ENCODE measurements around the gene EEF1G. TPM values are rescaled to one million over a fixed set of nuclear protein-coding genes. Genes with fewer than 3 reads are reported as not detected.
A peak's percentile ranks its signal among the peaks of the same experiment; 100 is the strongest.
"Not testable (repeated sequence)": the region's sequence is repeated elsewhere in the genome, so short reads cannot be mapped to it uniquely, and the experiment has no call there.

The EEF1G gene
- total and polyA plus RNA-seq, 2 donors: 1,365 to 1,700 TPM

DNA sequence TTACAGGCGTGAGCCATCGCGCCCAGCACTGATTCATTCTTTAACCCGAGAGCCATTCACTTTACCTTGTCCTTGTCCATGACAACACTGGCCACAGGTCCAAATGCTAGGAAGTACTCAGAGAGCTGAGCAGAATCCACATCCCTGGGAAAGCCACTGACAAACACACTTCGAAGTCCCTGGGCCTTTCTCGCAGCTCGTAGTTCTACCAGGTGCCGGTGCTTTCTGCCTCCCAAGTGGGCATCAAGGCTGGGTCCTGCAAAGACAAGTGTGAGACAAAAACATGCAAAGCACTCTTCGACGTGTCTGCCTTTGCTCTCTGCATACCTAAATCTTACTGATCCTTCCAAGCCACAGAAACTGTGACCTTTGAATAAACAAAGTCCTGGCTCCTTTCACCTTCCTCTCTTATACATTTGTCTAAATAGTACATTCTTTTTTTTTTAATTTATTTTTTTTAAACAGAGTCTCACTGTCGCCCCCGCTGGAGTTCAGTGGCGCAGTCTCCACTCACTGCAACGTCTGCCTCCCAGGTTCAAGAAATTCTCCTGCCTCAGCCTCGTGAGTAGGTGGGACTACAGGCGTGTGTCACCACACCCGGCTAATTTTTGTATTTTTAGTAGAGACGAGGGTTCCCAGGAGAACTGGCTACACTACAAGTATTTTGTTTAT, 15.4 kb upstream of the EEF1G start:
- 81% methylated on average over 18 of the region's 18 CpGs for WGBS
- H3K27ac ChIP-seq (ENCODE audit: low read depth in 1 of 2, low read length in 1 of 2): no peak overlapping the region

DNA sequence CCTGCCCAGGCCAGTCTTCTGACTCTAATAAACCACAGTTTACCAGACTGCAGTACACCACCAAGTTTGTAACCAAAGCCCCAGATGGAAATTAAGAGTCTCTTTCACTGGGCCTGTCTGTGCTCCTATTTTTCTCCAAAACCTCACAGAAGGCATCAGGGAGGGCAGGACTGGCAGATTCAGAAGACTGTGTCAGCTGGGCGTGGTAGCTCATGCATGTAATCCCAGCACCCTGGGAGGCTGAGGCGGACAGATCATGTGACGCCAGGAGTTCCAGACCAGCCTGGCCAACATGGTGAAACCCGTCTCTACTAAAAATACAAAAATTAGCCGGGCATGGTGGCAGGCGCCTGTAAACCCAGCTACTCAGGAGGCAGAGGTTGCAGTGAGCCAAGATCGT, 11.7 kb upstream of the EEF1G start:
- not testable (repeated sequence) for DNase-seq (ENCODE audit: low read depth in 6 of 9, low spot score in 9 of 9); H3K4me3 ChIP-seq (ENCODE audit: low read length in 2 of 2); H3K9me3 ChIP-seq (ENCODE audit: control insufficient read depth in 2 of 2, insufficient read depth in 1 of 2, low read length in 1 of 2); H3K27me3 ChIP-seq (ENCODE audit: control insufficient read depth in 2 of 2, insufficient read depth in 1 of 2, low read length in 1 of 2); H3K27ac ChIP-seq (ENCODE audit: low read depth in 1 of 2, low read length in 1 of 2)
- 99% methylated on average over 7 of the region's 7 CpGs for WGBS
- H3K36me3 ChIP-seq (ENCODE audit: control insufficient read depth in 2 of 2, insufficient read depth in 2 of 2, low read length in 1 of 2): peaks cover 49 to 63% of the 10 kb centered on the region in 2 donors
- peaks cover 2 to 13% of the 10 kb centered on the region in 2 donors for H3K4me1 ChIP-seq (ENCODE audit: control insufficient read depth in 2 of 2, insufficient read depth in 2 of 2, low read length in 2 of 2)

More for the DNA sequence above, 15.4 kb upstream of the EEF1G start:
- Histone ChIP-seq H3K9me3 (ENCODE audit: control insufficient read depth in 2 of 2, insufficient read depth in 1 of 2, low read length in 1 of 2) (peaks cover 0 to 1% of the 10 kb centered on the region in 2 donors), H3K4me1 (ENCODE audit: control insufficient read depth in 2 of 2, insufficient read depth in 2 of 2, low read length in 2 of 2) (peaks cover 15 to 39% of the 10 kb centered on the region in 2 donors), H3K36me3 (ENCODE audit: control insufficient read depth in 2 of 2, insufficient read depth in 2 of 2, low read length in 1 of 2) (peaks cover 37 to 56% of the 10 kb centered on the region in 2 donors), H3K27me3 (ENCODE audit: control insufficient read depth in 2 of 2, insufficient read depth in 1 of 2, low read length in 1 of 2) (no peaks in the 10 kb centered on the region), H3K4me3 (ENCODE audit: low read length in 2 of 2) (no peak overlapping the region)
- DNase-seq (ENCODE audit: low read depth in 6 of 9, low spot score in 9 of 9): no peak

- WGBS: 99% methylated on average over 4 of the region's 4 CpGs
- not testable (repeated sequence) for H3K27me3 ChIP-seq (ENCODE audit: control insufficient read depth in 2 of 2, insufficient read depth in 1 of 2, low read length in 1 of 2); H3K4me1 ChIP-seq (ENCODE audit: control insufficient read depth in 2 of 2, insufficient read depth in 2 of 2, low read length in 2 of 2); H3K9me3 ChIP-seq (ENCODE audit: control insufficient read depth in 2 of 2, insufficient read depth in 1 of 2, low read length in 1 of 2); H3K27ac ChIP-seq (ENCODE audit: low read depth in 1 of 2, low read length in 1 of 2); DNase-seq (ENCODE audit: low read depth in 6 of 9, low spot score in 9 of 9); H3K4me3 ChIP-seq (ENCODE audit: low read length in 2 of 2)
- peaks cover 48 to 70% of the 10 kb centered on the region in 2 donors for H3K36me3 ChIP-seq (ENCODE audit: control insufficient read depth in 2 of 2, insufficient read depth in 2 of 2, low read length in 1 of 2)
These were observed 8.0 kb upstream of the EEF1G start for GRCh38 chr11:62581735-62582134.

GRCh38 chr11:62580959-62581715, 7.4 kb upstream of the EEF1G start:
- Histone ChIP-seq H3K27ac (ENCODE audit: low read depth in 1 of 2, low read length in 1 of 2) (no peak overlapping the region), H3K9me3 (ENCODE audit: control insufficient read depth in 2 of 2, insufficient read depth in 1 of 2, low read length in 1 of 2) (no peaks in the 10 kb centered on the region), H3K4me1 (ENCODE audit: control insufficient read depth in 2 of 2, insufficient read depth in 2 of 2, low read length in 2 of 2) (no peaks in the 10 kb centered on the region), H3K36me3 (ENCODE audit: control insufficient read depth in 2 of 2, insufficient read depth in 2 of 2, low read length in 1 of 2) (peaks cover 50 to 71% of the 10 kb centered on the region in 2 donors), H3K4me3 (ENCODE audit: low read length in 2 of 2) (no peak overlapping the region), H3K27me3 (ENCODE audit: control insufficient read depth in 2 of 2, insufficient read depth in 1 of 2, low read length in 1 of 2) (no peaks in the 10 kb centered on the region)
- DNase-seq (ENCODE audit: low read depth in 6 of 9, low spot score in 9 of 9): no peak
- 97% methylated on average over 18 of the region's 18 CpGs for WGBS

GRCh38 chr11:62579252-62579651, 5.6 kb upstream of the EEF1G start:
- H3K36me3 ChIP-seq (ENCODE audit: control insufficient read depth in 2 of 2, insufficient read depth in 2 of 2, low read length in 1 of 2): peaks cover 48 to 69% of the 10 kb centered on the region in 2 donors
- H3K27me3 ChIP-seq (ENCODE audit: control insufficient read depth in 2 of 2, insufficient read depth in 1 of 2, low read length in 1 of 2): no peaks in the 10 kb centered on the region
- H3K27ac ChIP-seq (ENCODE audit: low read depth in 1 of 2, low read length in 1 of 2): no peak overlapping the region
- WGBS: 98% methylated on average over 2 of the region's 2 CpGs
- H3K4me3 ChIP-seq (ENCODE audit: low read length in 2 of 2): no peak overlapping the region
- H3K4me1 ChIP-seq (ENCODE audit: control insufficient read depth in 2 of 2, insufficient read depth in 2 of 2, low read length in 2 of 2): peaks cover 6 to 14% of the 10 kb centered on the region in 2 donors
- H3K9me3 ChIP-seq (ENCODE audit: control insufficient read depth in 2 of 2, insufficient read depth in 1 of 2, low read length in 1 of 2): peaks cover 0 to 5% of the 10 kb centered on the region in 2 donors
- DNase-seq (ENCODE audit: low read depth in 6 of 9, low spot score in 9 of 9): no peak

GRCh38 chr11:62578541-62578940, 4.8 kb upstream of the EEF1G start:
- H3K27me3 ChIP-seq (ENCODE audit: control insufficient read depth in 2 of 2, insufficient read depth in 1 of 2, low read length in 1 of 2): no peaks in the 10 kb centered on the region
- H3K4me1 ChIP-seq (ENCODE audit: control insufficient read depth in 2 of 2, insufficient read depth in 2 of 2, low read length in 2 of 2): peaks cover 6 to 14% of the 10 kb centered on the region in 2 donors
- H3K4me3 ChIP-seq (ENCODE audit: low read length in 2 of 2): no peak overlapping the region
- peaks cover 0 to 5% of the 10 kb centered on the region in 2 donors for H3K9me3 ChIP-seq (ENCODE audit: control insufficient read depth in 2 of 2, insufficient read depth in 1 of 2, low read length in 1 of 2)
- no peak for DNase-seq (ENCODE audit: low read depth in 6 of 9, low spot score in 9 of 9)
- WGBS: 98% methylated on average over 11 of the region's 11 CpGs
- peaks cover 46 to 64% of the 10 kb centered on the region in 2 donors for H3K36me3 ChIP-seq (ENCODE audit: control insufficient read depth in 2 of 2, insufficient read depth in 2 of 2, low read length in 1 of 2)
- H3K27ac ChIP-seq (ENCODE audit: low read depth in 1 of 2, low read length in 1 of 2): no peak overlapping the region

DNA sequence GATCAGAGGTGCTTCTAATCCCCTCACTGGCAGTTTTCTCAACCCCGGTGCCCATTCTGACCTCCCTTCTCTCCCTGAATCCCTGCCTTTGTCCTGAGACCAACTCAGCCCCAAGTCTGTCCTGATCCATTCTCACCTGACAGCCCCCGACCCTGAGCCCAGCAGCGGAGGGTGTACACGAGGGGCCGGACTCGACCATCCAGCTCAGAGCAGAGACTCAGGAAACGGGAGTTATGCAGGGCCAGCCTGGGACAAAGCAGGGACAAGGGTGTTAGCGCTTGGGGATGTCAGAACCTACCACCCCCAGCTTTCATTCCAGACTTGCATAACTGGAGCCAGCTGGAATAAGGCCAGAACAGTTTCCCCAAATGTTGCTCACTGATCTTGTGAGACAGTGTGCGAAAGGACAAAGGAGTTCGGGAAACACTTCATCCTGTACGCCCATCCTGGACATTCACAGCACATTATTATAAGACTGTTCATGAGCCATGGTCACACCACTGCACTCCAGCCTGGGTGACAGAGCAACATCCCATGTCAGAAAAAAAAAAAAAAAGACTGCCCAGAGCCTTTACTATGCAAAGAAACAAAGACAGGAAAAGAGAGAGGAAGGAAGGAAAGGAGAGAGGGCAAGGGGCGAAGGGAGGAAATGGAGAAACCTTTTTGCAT, 3.5 kb upstream of the EEF1G start:
- peaks cover 0 to 5% of the 10 kb centered on the region in 2 donors for H3K9me3 ChIP-seq (ENCODE audit: control insufficient read depth in 2 of 2, insufficient read depth in 1 of 2, low read length in 1 of 2)
- peaks cover 12 to 22% of the 10 kb centered on the region in 2 donors for H3K4me1 ChIP-seq (ENCODE audit: control insufficient read depth in 2 of 2, insufficient read depth in 2 of 2, low read length in 2 of 2)
- H3K4me3 ChIP-seq (ENCODE audit: low read length in 2 of 2): no peak overlapping the region
- 93% methylated on average over 12 of the region's 12 CpGs for WGBS
- H3K27me3 ChIP-seq (ENCODE audit: control insufficient read depth in 2 of 2, insufficient read depth in 1 of 2, low read length in 1 of 2): no peaks in the 10 kb centered on the region
- H3K36me3 ChIP-seq (ENCODE audit: control insufficient read depth in 2 of 2, insufficient read depth in 2 of 2, low read length in 1 of 2): peaks cover 40 to 61% of the 10 kb centered on the region in 2 donors
- peak overlapping the region in 1 of 2 donors; percentile 11 for H3K27ac ChIP-seq (ENCODE audit: low read depth in 1 of 2, low read length in 1 of 2)
- DNase-seq (ENCODE audit: low read depth in 6 of 9, low spot score in 9 of 9): no peak

DNA sequence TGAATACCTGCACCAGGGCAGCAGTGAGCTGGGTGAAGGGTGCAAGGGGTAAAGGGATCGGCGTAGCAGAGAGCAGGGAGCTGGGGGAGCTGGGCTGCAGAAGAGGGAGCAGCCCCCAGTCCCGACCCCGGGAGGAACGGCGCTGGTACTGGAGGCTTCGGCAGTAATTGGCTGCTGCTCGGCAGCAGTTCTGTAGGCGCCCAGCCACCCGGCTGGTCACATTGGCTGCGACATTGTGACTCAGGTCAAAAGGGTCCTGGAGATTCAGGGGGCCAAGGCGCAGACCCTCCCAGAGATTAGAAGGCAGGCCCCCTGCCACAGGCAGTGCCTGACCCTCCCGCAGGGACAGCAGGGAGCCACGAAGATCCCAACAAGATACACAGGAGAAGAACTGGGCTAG, 2.1 kb upstream of the EEF1G start:
- DNase-seq (ENCODE audit: low read depth in 6 of 9, low spot score in 9 of 9): no peak
- Histone ChIP-seq H3K27me3 (ENCODE audit: control insufficient read depth in 2 of 2, insufficient read depth in 1 of 2, low read length in 1 of 2) (no peaks in the 10 kb centered on the region), H3K9me3 (ENCODE audit: control insufficient read depth in 2 of 2, insufficient read depth in 1 of 2, low read length in 1 of 2) (peaks cover 0 to 5% of the 10 kb centered on the region in 2 donors), H3K4me3 (ENCODE audit: low read length in 2 of 2) (no peak overlapping the region), H3K27ac (ENCODE audit: low read depth in 1 of 2, low read length in 1 of 2) (no peak overlapping the region), H3K4me1 (ENCODE audit: control insufficient read depth in 2 of 2, insufficient read depth in 2 of 2, low read length in 2 of 2) (peaks cover 12 to 22% of the 10 kb centered on the region in 2 donors), H3K36me3 (ENCODE audit: control insufficient read depth in 2 of 2, insufficient read depth in 2 of 2, low read length in 1 of 2) (peaks cover 42 to 65% of the 10 kb centered on the region in 2 donors)
- 98% methylated on average over 14 of the region's 14 CpGs for WGBS

- peaks cover 47 to 69% of the 10 kb centered on the region in 2 donors for H3K36me3 ChIP-seq (ENCODE audit: control insufficient read depth in 2 of 2, insufficient read depth in 2 of 2, low read length in 1 of 2)
- WGBS: 93% methylated on average over 17 of the region's 17 CpGs
- peaks cover 0 to 5% of the 10 kb centered on the region in 2 donors for H3K9me3 ChIP-seq (ENCODE audit: control insufficient read depth in 2 of 2, insufficient read depth in 1 of 2, low read length in 1 of 2)
- no peaks in the 10 kb centered on the region for H3K27me3 ChIP-seq (ENCODE audit: control insufficient read depth in 2 of 2, insufficient read depth in 1 of 2, low read length in 1 of 2)
- DNase-seq (ENCODE audit: low read depth in 6 of 9, low spot score in 9 of 9): no peak
- peak overlapping the region in 1 of 2 donors; percentile 87 for H3K27ac ChIP-seq (ENCODE audit: low read depth in 1 of 2, low read length in 1 of 2)
- H3K4me1 ChIP-seq (ENCODE audit: control insufficient read depth in 2 of 2, insufficient read depth in 2 of 2, low read length in 2 of 2): peaks cover 12 to 22% of the 10 kb centered on the region in 2 donors
- H3K4me3 ChIP-seq (ENCODE audit: low read length in 2 of 2): peak overlapping the region in 1 of 2 donors; percentile 97
These were observed 1.5 kb upstream of the EEF1G start for GRCh38 chr11:62575156-62575555.
